Kidney (tissue), 14 donors: Measurements from ENCODE around the gene NUDT9. TPM values are rescaled to one million over a fixed set of nuclear protein-coding genes. Genes with fewer than 3 reads are reported as not detected.
"Not testable (repeated sequence)": the region's sequence is repeated elsewhere in the genome, so short reads cannot be mapped to it uniquely, and the experiment has no call there.

Experiments
- DNase-seq, 5 donors: peaks; one replicate each; pipeline ENCODE4 v3.0.0-alpha.2; 2013 to 2020
- FAIRE-seq: peaks from 2 replicates; lab custom pipeline; 2012; peaks lifted over from hg19 to GRCh38; lab: Jason Lieb, UNC
- H3K27ac ChIP-seq, 2 donors: one replicate each; pipeline ENCODE4 v1.7.0; 2013; ENCODE audit warnings: low read depth in 2 of 2, low read length in 2 of 2, inconsistent platforms in 1 of 2
- H3K27me3 ChIP-seq: one replicate; pipeline ENCODE4 v1.7.1; 2013; ENCODE audit warnings: low read length, inconsistent platforms; ENCODE audit not compliant: control insufficient read depth, insufficient read depth
- H3K36me3 ChIP-seq, 3 donors: one replicate each; pipeline versions ENCODE4 v1.7.0 to v1.7.1; 2013; ENCODE audit warnings: low read length in 3 of 3, control low read depth in 1 of 3, inconsistent platforms in 1 of 3; ENCODE audit not compliant: insufficient read depth in 3 of 3, control insufficient read depth in 2 of 3
- H3K4me1 ChIP-seq, 3 donors: one replicate each; pipeline versions ENCODE4 v1.7.0 to v1.7.1; 2013; ENCODE audit warnings: low read length in 3 of 3, inconsistent platforms in 1 of 3, low read depth in 1 of 3; ENCODE audit not compliant: control insufficient read depth in 2 of 3, insufficient read depth in 2 of 3
- H3K4me3 ChIP-seq, 3 donors: one replicate each; pipeline versions ENCODE4 v1.7.0 to v1.8.1; 2013; ENCODE audit warnings: low read length in 3 of 3, control low read depth in 1 of 3, inconsistent platforms in 1 of 3
- H3K9ac ChIP-seq, 3 donors: one replicate each; pipeline versions ENCODE4 v1.7.0 to v1.7.1; 2013; ENCODE audit warnings: low read length in 3 of 3, control low read depth in 1 of 3, inconsistent platforms in 1 of 3
- H3K9me3 ChIP-seq, 3 donors: one replicate each; pipeline versions ENCODE4 v1.7.0 to v1.7.1; 2013; ENCODE audit warnings: low read length in 3 of 3, control low read depth in 1 of 3, inconsistent platforms in 1 of 3; ENCODE audit not compliant: control insufficient read depth in 2 of 3, insufficient read depth in 1 of 3
- CTCF ChIP-seq: IDR thresholded peaks from 3 replicates; pipeline ENCODE4 v1.5.1; 2012; ENCODE audit warnings: mild to moderate bottlenecking, moderate library complexity, borderline replicate concordance; ENCODE audit not compliant: insufficient read depth; ENCODE audit errors: extremely low read depth
- intact Hi-C: fragments of 100-400 bp; cut with DNase I; formaldehyde crosslinking; loops from one replicate; pipeline ENCODE4 v1.11.1; 2022
- polyA plus RNA-seq: library from polyadenylated mRNA; stranded (reverse); fragments of 350-450 nt; fragmentation: Illumina TruSeq; extraction: RNeasy Lipid Tissue Mini Kit (QIAGEN cat#74804); gene quantifications from one replicate; pipeline ENCODE4 v1.2.3, GENCODE V29; 2014; ENCODE audit warnings: low read depth, low replicate concordance; ENCODE audit not compliant: insufficient read depth
- total RNA-seq: library from RNA; stranded (reverse); fragmentation: NEBNext Ultra II Directional; extraction: Animal tissue kit (Norgen Biotek cat#: 25700); gene quantifications from one replicate; pipeline ENCODE4 v1.2.1, GENCODE V29; 2021
- donor health status: control.
- donor health status: control.
- donor health status: control.
- donor health status: control.
- donor health status: control.
- donor health status: DM: yes; HTN: yes; CAD: no.
- donor health status: Normal renal cell carcinoma (clear cell type).

The NUDT9 gene
- total and polyA plus RNA-seq, 2 donors from 2014 or later, result 30.4 to 49.5 TPM

DNA sequence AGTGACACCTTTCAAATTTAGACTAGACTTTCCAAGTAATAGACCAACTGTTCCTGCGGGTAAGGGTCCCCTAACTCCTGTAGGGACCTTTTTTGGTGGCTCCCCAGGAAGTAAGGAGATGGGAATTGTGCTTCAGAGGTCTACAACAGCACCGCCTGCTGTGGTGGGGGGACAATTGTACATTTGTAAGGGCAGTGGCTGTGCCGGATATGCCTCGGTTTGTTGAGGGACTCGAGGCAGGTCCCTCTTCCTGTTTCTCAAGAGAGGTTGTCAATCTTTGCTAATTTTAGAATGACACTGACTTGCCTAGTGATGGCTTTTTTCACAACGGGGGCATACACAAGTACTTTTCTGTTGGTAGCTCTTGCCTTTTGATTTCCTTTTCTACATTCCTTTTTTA lies 15.9 kb upstream of the NUDT9 start:
- no peaks in the 10 kb centered on the region for H3K36me3 ChIP-seq
- no peak for FAIRE-seq
- intact Hi-C loops, result no loop called here
- H3K4me3 ChIP-seq, result no peak overlapping the region
- TF ChIP-seq CTCF, result no peak
- no peak for DNase-seq
- H3K27me3 ChIP-seq, result no peaks in the 10 kb centered on the region
- no peaks in the 10 kb centered on the region for H3K9me3 ChIP-seq
- no peaks in the 10 kb centered on the region for H3K4me1 ChIP-seq
- H3K27ac ChIP-seq, result no peak overlapping the region
- no peak overlapping the region for H3K9ac ChIP-seq

GRCh38 chr4:87406902-87407301 lies 15.5 kb upstream of the NUDT9 start:
- H3K4me1 ChIP-seq, H3K9me3 ChIP-seq, H3K27me3 ChIP-seq, H3K27ac ChIP-seq, DNase-seq, intact Hi-C loops, H3K36me3 ChIP-seq, H3K4me3 ChIP-seq, FAIRE-seq, H3K9ac ChIP-seq: not testable (repeated sequence)

DNA sequence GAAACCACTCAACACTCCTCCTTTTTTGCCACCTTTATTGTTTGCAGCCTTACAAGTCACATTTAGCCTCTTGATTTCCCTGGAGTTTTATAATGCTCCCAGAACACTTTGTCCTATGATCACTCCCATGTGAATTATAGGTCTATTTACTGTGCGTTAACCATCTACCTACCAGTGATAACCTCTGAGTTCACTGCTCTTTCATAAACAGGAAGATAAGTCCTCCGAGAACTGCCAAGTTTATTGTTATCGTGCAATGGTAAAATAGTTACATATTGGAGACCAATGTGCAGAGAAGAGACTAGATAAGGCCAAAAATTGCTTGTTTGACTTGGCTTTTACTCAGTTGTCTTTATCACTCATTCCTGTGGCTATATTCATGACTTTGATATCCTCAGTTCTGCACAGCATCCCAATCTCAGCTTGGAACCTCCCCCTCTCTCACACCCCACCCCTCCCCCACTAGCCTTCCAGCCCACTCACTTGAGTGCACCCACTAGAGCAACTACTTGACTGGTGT lies 12.9 kb upstream of the NUDT9 start:
- Histone ChIP-seq H3K9me3 (no peaks in the 10 kb centered on the region), H3K9ac (no peak overlapping the region), H3K4me3 (no peak overlapping the region), H3K27ac (no peak overlapping the region), H3K36me3 (no peaks in the 10 kb centered on the region), H3K27me3 (no peaks in the 10 kb centered on the region), H3K4me1 (no peaks in the 10 kb centered on the region)
- TF ChIP-seq CTCF, result no peak
- DNase-seq (no peak), FAIRE-seq (no peak)
- intact Hi-C loops, result no loop called here

- H3K27me3 ChIP-seq, result no peaks in the 10 kb centered on the region
- TF ChIP-seq CTCF, result no peak
- FAIRE-seq, result no peak
- no peaks in the 10 kb centered on the region for H3K9me3 ChIP-seq
- DNase-seq, result no peak
- intact Hi-C loops, result no loop called here
- no peaks in the 10 kb centered on the region for H3K36me3 ChIP-seq
- H3K4me3 ChIP-seq, result no peak overlapping the region
- H3K4me1 ChIP-seq, result no peaks in the 10 kb centered on the region
- no peak overlapping the region for H3K27ac ChIP-seq
- H3K9ac ChIP-seq, result no peak overlapping the region
Observed at GRCh38 chr4:87410157-87410556, 12.2 kb upstream of the NUDT9 start.
